Measurements from ENCODE around the gene CTCFL.
"Not testable (repeated sequence)": the region's sequence is repeated elsewhere in the genome, so short reads cannot be mapped to it uniquely, and the experiment has no call there.

- TF ChIP-seq POLR2A, TAF1 (IDR thresholded peaks at IDR 0.05; ENCODE audit: low read depth, low read length): not testable (repeated sequence)
These were observed 36.7 kb downstream of the CTCFL start for GRCh38 chr20:57488277-57488676.

Measured in GM12891 (cell line).